Measurements from ENCODE around the gene PPA1.
"Not testable (repeated sequence)": the region's sequence is repeated elsewhere in the genome, so short reads cannot be mapped to it uniquely, and the experiment has no call there.

Gene PPA1

DNA sequence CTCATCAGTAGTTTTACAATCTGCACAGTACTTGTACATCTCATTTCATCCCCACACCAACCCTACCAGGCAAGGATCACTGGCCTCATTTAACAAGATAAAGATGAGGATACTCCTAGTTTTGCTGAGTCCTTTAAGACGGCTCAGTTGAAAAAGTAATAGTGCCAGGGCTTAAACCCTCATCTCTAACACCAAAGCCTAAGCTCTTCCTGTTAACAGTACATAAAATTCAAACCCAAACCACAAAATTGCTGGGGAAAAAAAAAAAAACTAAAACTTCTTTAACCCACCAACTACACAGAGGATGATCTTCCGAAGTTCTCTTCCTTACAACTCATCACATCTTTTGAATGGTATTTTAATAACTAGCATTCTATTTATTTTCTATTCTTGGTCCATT lies 64.2 kb downstream of the PPA1 start:
- no peak for DNase-seq (ENCODE audit: low read depth in 3 of 3)

DNA sequence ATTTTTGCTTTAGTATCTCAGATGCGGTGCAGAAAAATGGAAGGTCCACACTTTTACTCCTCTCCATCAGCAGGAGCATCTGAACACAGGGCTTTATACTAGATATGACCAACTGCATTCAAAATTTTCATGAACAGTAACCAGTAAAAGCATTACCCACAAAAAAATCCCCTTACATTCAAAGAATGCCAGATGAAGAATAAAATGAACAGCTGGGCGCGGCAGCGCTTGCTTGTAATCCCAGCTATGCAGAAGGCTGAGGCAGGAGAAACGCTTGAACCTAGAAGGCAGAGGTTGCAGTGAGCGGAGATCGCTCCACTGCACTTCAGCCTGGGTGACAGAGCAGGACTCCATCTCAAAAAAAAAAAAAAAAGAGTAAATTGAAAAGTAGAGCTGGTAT lies 66.0 kb downstream of the PPA1 start:
- no peak for DNase-seq (ENCODE audit: low read depth in 3 of 3)

DNA sequence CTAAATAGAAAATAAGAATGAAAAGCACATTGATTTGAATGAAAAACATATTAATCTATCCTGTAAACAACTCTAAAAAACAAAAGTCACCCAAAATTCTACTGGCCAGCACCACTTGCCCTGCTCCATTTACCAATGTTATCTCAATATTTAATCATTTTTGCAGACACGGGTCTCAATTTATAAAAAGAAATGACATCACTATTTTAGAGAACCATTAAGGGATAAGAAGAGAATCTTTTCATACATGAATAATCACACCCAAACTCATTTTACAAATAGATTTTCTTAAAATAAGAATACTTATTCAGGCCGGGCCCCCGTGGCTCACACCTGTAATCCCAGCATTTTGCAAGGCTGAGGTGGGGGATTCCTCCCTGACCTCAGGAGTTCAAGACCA lies 66.8 kb downstream of the PPA1 start:
- no peak for DNase-seq (ENCODE audit: low read depth in 3 of 3)

DNA sequence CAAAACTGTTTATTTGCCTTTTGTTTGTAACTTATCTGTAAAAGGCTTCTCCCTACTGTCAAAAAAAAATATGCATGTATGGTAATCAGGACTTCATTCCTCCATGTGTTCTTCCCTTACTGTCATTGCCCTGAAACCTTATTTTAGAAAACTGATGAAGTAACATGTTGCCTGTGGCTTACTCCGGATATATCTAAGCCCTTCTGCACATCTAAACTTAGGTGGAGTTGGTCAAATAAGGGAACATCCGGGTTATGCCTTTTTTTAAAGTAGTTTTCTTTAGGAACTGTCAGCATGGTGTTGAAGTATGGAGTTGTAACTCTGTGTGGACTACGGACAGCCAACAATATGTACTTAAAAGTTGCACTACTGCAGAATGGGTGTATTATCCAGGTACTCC lies 69.1 kb downstream of the PPA1 start:
- DNase-seq (ENCODE audit: low read depth in 3 of 3): no peak

DNA sequence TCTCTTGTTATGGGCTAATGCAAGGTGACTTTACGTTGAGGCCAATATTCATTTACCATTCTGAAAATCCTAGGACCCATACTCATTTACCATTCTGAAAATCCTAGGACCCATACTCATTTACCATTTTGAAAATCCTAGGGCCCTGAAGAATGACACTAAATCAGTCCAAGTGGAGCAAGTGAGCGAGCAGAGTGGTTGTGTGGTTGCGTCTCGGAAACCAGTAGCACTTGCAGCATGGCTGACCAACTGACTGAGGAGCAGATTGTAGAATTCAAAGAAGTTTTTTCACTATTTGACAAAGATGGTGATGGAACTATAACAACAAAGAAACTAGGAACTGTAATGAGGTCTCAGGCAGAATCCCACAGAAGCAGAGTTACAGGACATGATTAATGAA lies 69.8 kb downstream of the PPA1 start:
- no peak for DNase-seq (ENCODE audit: low read depth in 3 of 3)

DNA sequence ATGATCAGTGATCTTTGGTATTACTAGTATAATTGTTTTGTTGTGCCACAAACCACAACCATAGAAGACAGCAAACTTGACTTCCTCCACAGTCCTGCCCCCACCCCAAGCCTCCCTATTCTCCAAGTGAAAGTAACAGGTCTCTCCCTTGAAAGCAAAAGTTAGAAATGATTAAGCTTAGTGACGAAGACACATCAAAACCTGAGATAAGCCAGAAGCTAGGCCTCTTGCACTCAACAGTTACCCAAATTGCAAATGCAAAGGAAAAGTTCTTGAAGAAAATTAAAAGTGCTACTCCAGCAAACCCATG lies 70.4 kb downstream of the PPA1 start:
- DNase-seq (ENCODE audit: low read depth in 3 of 3): peak in 1 of 3 experiments; percentile 22

DNA sequence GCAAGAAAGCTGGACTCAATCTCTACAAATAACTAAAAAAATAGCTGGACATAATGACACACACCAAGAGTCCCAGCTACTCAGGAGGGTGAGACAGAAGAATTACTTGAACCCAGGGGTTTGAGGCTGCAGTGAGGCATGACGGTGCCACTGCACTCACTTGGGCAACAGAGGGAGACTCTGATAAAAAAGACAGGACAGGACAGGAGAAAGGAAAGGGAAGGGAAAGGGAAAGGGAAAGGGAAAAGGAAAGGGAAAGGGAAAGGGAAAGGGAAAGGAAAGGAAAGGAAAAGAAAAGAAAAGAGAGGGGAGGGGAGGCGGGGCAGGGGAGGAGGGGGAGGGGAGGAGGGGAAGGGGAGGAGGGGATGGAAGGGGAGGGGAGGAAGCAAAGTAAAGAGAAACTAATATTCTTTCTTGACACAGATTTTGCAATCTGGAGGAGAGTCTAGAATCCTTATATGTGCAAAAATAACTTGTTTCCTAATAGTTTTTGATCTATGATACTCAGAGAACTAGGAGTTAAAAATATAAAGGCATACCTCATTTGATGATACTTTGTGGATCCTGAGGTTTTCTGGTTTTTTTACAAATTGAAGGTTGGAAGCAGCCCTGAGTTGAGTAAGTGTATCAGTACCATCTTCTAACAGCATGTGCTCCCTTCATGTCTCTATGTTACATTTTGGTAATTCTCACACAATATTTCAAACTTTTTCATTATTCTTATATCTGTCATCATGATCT lies 70.9 kb downstream of the PPA1 start:
- DNase-seq (ENCODE audit: low read depth in 3 of 3): no peak

DNA sequence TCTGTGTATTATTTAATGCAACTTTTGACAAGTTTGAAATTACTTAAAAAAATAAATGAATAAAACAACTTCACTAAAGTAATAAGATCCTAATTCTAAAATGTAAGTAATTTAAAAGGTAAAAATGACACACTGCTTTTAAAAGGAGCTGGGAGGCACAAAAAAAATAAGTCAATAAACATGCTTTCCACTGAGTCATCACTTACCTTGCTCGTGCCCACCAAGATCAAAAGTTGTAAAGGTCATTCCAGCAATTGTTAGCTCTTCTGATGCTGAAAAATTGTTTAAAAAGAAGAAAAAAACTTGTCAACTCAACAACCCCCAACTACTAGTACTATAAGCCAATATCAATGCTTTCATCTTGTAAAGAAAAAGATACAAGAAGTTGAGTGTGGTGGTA lies 72.4 kb downstream of the PPA1 start:
- no peak for DNase-seq (ENCODE audit: low read depth in 3 of 3)

DNA sequence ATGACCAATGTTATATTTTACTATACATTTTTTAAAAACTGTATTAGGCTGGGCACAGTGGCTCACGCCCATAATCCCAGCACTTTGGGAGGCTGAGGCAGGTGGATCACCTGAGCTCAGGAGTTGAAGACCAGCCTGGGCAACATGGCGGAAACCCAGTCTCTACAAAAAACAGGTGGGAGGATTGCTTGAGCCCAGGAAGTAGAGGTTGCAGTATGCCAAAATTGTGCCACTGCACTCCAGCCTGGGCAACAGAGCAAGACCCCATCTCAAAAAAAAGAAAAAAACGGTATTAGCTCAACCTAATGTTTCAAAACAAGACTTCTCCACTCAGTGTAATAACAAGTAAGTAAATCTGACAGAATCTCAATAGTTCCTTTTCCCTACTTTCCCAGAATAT lies 73.9 kb downstream of the PPA1 start:
- not testable (repeated sequence) for DNase-seq (ENCODE audit: low read depth in 3 of 3)

DNA sequence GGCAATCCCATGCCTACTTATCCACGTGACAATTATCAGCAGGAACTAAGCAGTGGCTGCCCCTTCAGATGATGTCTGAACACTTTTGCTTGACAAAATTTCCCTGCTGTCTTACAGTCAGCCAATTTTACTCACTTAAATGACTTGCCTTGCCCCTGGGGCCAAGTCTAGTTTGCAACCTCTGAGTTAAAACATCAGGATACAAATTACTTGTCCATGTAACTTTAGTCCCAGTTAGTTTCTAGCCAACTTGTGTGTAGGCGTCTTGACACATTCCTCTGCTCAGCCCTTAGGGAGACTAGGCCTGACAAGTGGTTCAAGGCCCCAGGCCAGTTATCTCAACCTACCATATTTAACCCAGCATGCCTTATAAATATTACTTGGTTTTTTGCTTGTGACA lies 75.1 kb downstream of the PPA1 start:
- DNase-seq (ENCODE audit: low read depth in 3 of 3): no peak

DNA sequence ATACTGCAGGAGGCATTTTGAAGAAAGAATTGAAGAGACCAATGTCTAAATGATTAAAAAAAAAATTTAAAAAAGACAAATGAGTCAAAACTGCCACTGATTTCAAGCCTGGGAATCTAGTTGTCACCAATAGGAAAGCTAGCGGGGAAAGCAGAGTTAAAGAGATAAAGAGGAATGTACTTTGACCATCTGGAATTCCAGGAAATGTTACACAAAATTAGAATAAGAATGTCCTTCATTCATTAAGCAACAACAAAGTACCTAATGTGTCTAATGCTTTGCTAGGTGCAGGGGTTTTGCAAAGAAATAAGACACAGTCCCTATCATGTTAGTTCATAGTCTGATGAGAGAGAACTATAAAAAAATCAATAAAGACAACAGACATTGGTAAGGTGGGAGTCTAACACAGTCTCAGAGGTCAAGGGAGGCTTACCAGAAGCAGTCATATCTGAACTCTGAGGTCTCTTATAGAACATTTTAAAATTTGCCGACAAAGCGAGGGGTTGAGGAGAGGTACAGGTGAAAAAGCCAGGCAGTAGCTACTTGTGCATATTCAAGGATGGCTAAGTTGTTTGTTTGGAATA lies 77.9 kb downstream of the PPA1 start:
- DNase-seq (ENCODE audit: low read depth in 3 of 3): no peak

Measured in stimulated activated CD4-positive, alpha-beta T cell treated with anti-CD3 and anti-CD28 coated beads, TNF-alpha, amount 100 ng/mL, for 4 hours (primary cell).